HepG2 (cell line): ENCODE results near the gene OSM. TPM values are rescaled to one million over a fixed set of nuclear protein-coding genes. Genes with fewer than 3 reads are reported as not detected.

Experiments used
- ATAC-seq: fragments of 200-7000 bp; cut with Tn5 transposase; 3 replicates; pipeline ENCODE4 v1.9.1; 2020; ENCODE audit warnings: mild to moderate bottlenecking, moderate library complexity
- BruUV-seq: library from RNA; stranded (reverse); fragments of 400-500 nt; replicated peaks from 2 replicates; lab custom pipeline; 2021; lab: Mats Ljungman, UMichigan
- CTCF ChIA-PET: fragments of 300-600 bp; formaldehyde crosslinking; extraction: SDS; loops from one replicate; lab custom pipeline; 2021; ENCODE audit warnings: low total read pairs, inconsistent platforms, low intra/inter-chr PET ratio; lab: Yijun Ruan, JAX
- POLR2A ChIA-PET: fragments of 350-600 bp; sonication (Branson Sonifier 250); formaldehyde crosslinking; loops from one replicate; lab custom pipeline; 2020; ENCODE audit warnings: antibody characterized with exemption, inconsistent platforms; lab: Yijun Ruan, JAX
- DNase-seq: peaks from one replicate; pipeline ENCODE4 v3.0.0-alpha.2; 2015; ENCODE audit warnings: low spot score
- FAIRE-seq: peaks from 3 replicates; lab custom pipeline; 2011; peaks lifted over from hg19 to GRCh38; lab: Jason Lieb, UNC
- H2AFZ ChIP-seq: one replicate; pipeline ENCODE4 v1.6.1; 2011; ENCODE audit warnings: low read length, inconsistent platforms
- H3K27ac ChIP-seq: fragments of 300-600 bp; 3 replicates; pipeline ENCODE4 v1.8.0; 2011; ENCODE audit warnings: mixed run types, mild to moderate bottlenecking, mixed read lengths, low read length, inconsistent platforms; ENCODE audit not compliant: insufficient read depth; ENCODE audit errors: extremely low read length
- H3K27me3 ChIP-seq, 2 experiments: fragments of 200-600 bp in 1 of 2; 2 replicates in 1 of 2; 3 replicates in 1 of 2; pipeline versions ENCODE4 v1.6.0 to v1.8.0; 2011; ENCODE audit warnings: low read length in 2 of 2, mild to moderate bottlenecking in 2 of 2, moderate library complexity in 2 of 2, inconsistent platforms in 1 of 2; ENCODE audit not compliant: insufficient read depth in 2 of 2, control insufficient read depth in 1 of 2
- H3K36me3 ChIP-seq, 2 experiments: fragments of 200-600 bp in 1 of 2; replicated peaks in 1 of 2; 2 replicates in 1 of 2; 3 replicates in 1 of 2; pipeline versions ENCODE4 v1.5.1 to v1.8.0; 2011; ENCODE audit warnings: low read length in 2 of 2, inconsistent platforms in 1 of 2; ENCODE audit not compliant: insufficient read depth in 2 of 2, control insufficient read depth in 1 of 2
- H3K4me1 ChIP-seq: 2 replicates; pipeline ENCODE4 v1.5.1; 2012; ENCODE audit warnings: low read length, inconsistent platforms; ENCODE audit not compliant: insufficient read depth
- H3K4me2 ChIP-seq: 2 replicates; pipeline ENCODE4 v1.6.0; 2011; ENCODE audit warnings: low read depth, low read length, inconsistent platforms
- H3K4me3 ChIP-seq, 3 experiments: fragments of 200-600 bp in 1 of 3; sonication (generic), shearing (Covaris generic) in 1 of 3; replicated peaks in 1 of 3; 2 replicates each; pipeline ENCODE4 v1.5.1; 2011 to 2016; ENCODE audit warnings: low read length in 3 of 3, inconsistent platforms in 2 of 3, low read depth in 2 of 3, mild to moderate bottlenecking in 2 of 3, control low read depth in 1 of 3, mixed read lengths in 1 of 3; ENCODE audit not compliant: insufficient read depth in 1 of 3
- H3K79me2 ChIP-seq: one replicate; pipeline ENCODE4 v1.6.1; 2011; ENCODE audit warnings: low read length, inconsistent platforms; ENCODE audit not compliant: insufficient read depth
- H3K9ac ChIP-seq: 2 replicates; pipeline ENCODE4 v1.6.0; 2011; ENCODE audit warnings: mild to moderate bottlenecking, low read depth, low read length, inconsistent platforms; ENCODE audit not compliant: insufficient read depth
- H3K9me3 ChIP-seq: 2 replicates; pipeline ENCODE4 v1.5.1; 2012; ENCODE audit warnings: mild to moderate bottlenecking, low read length
- H4K20me1 ChIP-seq: 2 replicates; pipeline ENCODE4 v1.6.0; 2011; ENCODE audit warnings: inconsistent platforms, mild to moderate bottlenecking, low read length, moderate library complexity; ENCODE audit not compliant: insufficient read depth
- RARA ChIP-seq: IDR thresholded peaks from 2 replicates; pipeline ENCODE4 v1.6.1; 2016; ENCODE audit warnings: missing genetic modification reagents, missing compliant biosample characterization
- ZNF430 ChIP-seq: sonication (generic); formaldehyde crosslinking; IDR thresholded peaks from 2 replicates; pipeline ENCODE4 v1.9.0; 2021; ENCODE audit warnings: mild to moderate bottlenecking, missing genetic modification reagents
- WGBS: methylation state at CpG from one replicate; pipeline ENCODE4 v1.1.6; 2017; ENCODE audit warnings: low lambda C conversion rate; 5-methylcytosine and 5-hydroxymethylcytosine counted together
- in situ Hi-C: cut with HindIII; loops from 2 replicates; pipeline ENCODE4 v1.10.0; 2017; ENCODE audit warnings: low pct_unique_long_range_greater_than_20kb; ENCODE audit not compliant: extremely low pct_ligation_motif_present
- intact Hi-C: fragments of 100-400 bp; cut with micrococcal nuclease; formaldehyde crosslinking; loops from one replicate; pipeline ENCODE4 v1.10.0; 2022; ENCODE audit not compliant: unreplicated experiment
- polyA plus RNA-seq, 8 experiments: library from polyadenylated mRNA; depleted of rRNA in 3 of 8; stranded (reverse) in 7 of 8; unstranded in 1 of 8; fragments of >200 nt; fragmentation: Illumina TruSeq in 4 of 8; extraction: Trizol in 4 of 8; gene quantifications; 2 replicates each; pipeline versions ENCODE4 v1.2.1 to v1.2.3, GENCODE V29; 2011 to 2016; ENCODE audit warnings: low read depth in 4 of 8, missing spikeins in 1 of 8, mixed read lengths in 1 of 8; ENCODE audit not compliant: insufficient read depth in 1 of 8
- total RNA-seq, 5 experiments: library from RNA; depleted of rRNA; stranded (reverse); fragments of >200 nt; fragmentation: Illumina TruSeq; extraction: Trizol; gene quantifications; 2 replicates each; pipeline ENCODE4 v1.2.3, GENCODE V29; 2016; ENCODE audit warnings: low read depth in 1 of 5
- TF ChIP-seq, protein P1 (sequence below): sonication (generic); formaldehyde crosslinking; IDR thresholded peaks from 2 replicates; pipeline ENCODE4 v1.4.0; 2020; ENCODE audit warnings: missing genetic modification reagents, borderline replicate concordance
- TF ChIP-seq, protein P2 (sequence below): fragments of 450-650 bp; IDR thresholded peaks from 2 replicates; pipeline ENCODE4 v1.6.1; 2016

Gene OSM
- total and polyA plus RNA-seq, 2 of the 13 experiments (the other 11 are each of a cell fraction or from before 2014, with no cell fraction given) = not detected

DNA sequence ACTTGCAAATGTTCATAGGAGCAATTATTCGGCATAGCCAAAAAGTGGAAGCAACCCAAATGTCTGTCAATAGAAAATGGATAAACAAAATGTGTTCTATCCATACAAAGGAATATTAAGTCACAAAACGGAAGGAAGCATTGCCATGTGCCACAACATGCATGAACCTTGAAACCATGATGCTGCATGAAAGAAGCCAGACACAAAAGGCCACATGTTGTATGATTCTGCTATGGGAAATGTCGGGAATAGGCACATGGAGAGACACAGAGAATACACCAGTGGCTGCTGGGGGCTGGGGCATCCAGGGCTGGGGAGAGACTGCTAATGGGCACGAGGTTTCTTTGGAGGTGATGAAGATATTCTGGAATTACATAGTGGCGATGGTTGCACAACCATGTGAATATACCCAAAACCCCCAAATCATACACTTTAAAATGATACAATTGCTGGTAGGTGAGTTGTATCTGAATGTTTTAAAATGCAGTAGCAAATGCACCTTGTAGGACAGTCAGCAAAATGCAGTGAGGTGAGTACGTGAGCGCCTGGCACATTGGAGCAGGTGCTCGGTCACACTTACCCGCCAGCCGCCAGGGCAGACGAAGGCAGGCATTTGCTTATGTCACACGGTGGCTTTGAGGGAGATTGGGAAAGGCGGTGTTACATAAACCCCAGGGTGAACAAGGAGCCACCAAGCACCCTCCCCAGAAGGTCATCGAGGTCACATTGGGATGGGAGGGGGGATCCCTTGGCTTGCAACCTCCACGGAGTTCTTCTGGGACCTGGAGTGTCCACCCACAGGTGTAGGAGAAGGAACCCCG, 6.3 kb upstream of the OSM start:
- POLR2A ChIA-PET = no interaction called here
- 31% methylated on average over 11 of the region's 16 CpGs for WGBS

More for the DNA sequence above, 6.3 kb upstream of the OSM start:
- Histone ChIP-seq H2AFZ (no peak overlapping the region), H3K9ac (no peak overlapping the region), H3K79me2 (no peaks in the 10 kb centered on the region), H3K27me3 (peaks cover 6 to 50% of the 10 kb centered on the region in 2 experiments), H3K4me2 (no peak overlapping the region), H3K9me3 (no peaks in the 10 kb centered on the region), H3K4me3 (no peak overlapping the region), H3K27ac (no peak overlapping the region), H3K36me3 (no peaks in the 10 kb centered on the region), H3K4me1 (peaks cover 5% of the 10 kb centered on the region; the same call in 1 of the 2 replicates), H4K20me1 (no peaks in the 10 kb centered on the region)
- TF ChIP-seq RARA (peak; percentile 50; the same call in 1 of the 2 replicates), ZNF430 (CRISPR knock-in tag) (no peak)
- TF ChIP-seq, protein P1, sequence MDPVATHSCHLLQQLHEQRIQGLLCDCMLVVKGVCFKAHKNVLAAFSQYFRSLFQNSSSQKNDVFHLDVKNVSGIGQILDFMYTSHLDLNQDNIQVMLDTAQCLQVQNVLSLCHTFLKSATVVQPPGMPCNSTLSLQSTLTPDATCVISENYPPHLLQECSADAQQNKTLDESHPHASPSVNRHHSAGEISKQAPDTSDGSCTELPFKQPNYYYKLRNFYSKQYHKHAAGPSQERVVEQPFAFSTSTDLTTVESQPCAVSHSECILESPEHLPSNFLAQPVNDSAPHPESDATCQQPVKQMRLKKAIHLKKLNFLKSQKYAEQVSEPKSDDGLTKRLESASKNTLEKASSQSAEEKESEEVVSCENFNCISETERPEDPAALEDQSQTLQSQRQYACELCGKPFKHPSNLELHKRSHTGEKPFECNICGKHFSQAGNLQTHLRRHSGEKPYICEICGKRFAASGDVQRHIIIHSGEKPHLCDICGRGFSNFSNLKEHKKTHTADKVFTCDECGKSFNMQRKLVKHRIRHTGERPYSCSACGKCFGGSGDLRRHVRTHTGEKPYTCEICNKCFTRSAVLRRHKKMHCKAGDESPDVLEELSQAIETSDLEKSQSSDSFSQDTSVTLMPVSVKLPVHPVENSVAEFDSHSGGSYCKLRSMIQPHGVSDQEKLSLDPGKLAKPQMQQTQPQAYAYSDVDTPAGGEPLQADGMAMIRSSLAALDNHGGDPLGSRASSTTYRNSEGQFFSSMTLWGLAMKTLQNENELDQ (CRISPR knock-in tag) = no peak
- TF ChIP-seq, protein P2, sequence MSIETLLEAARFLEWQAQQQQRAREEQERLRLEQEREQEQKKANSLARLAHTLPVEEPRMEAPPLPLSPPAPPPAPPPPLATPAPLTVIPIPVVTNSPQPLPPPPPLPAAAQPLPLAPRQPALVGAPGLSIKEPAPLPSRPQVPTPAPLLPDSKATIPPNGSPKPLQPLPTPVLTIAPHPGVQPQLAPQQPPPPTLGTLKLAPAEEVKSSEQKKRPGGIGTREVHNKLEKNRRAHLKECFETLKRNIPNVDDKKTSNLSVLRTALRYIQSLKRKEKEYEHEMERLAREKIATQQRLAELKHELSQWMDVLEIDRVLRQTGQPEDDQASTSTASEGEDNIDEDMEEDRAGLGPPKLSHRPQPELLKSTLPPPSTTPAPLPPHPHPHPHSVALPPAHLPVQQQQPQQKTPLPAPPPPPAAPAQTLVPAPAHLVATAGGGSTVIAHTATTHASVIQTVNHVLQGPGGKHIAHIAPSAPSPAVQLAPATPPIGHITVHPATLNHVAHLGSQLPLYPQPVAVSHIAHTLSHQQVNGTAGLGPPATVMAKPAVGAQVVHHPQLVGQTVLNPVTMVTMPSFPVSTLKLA = peak; percentile 90
- BruUV-seq = no TSS peak
- intact Hi-C loops = no loop called here
- in situ Hi-C loops = no loop called here
- FAIRE-seq (no peak), DNase-seq (no peak), ATAC-seq (no peak)
- CTCF ChIA-PET = no interaction called here
